NCI-H1048 (cell line): Measurements from ENCODE around the gene ZGRF1.
"Not testable (repeated sequence)": the region's sequence is repeated elsewhere in the genome, so short reads cannot be mapped to it uniquely, and the experiment has no call there.

ENCODE experiments used
- DNase-seq: peaks from one replicate; lab custom pipeline; 2025; lab: John Stamatoyannopoulos, UW

ZGRF1 gene

DNA sequence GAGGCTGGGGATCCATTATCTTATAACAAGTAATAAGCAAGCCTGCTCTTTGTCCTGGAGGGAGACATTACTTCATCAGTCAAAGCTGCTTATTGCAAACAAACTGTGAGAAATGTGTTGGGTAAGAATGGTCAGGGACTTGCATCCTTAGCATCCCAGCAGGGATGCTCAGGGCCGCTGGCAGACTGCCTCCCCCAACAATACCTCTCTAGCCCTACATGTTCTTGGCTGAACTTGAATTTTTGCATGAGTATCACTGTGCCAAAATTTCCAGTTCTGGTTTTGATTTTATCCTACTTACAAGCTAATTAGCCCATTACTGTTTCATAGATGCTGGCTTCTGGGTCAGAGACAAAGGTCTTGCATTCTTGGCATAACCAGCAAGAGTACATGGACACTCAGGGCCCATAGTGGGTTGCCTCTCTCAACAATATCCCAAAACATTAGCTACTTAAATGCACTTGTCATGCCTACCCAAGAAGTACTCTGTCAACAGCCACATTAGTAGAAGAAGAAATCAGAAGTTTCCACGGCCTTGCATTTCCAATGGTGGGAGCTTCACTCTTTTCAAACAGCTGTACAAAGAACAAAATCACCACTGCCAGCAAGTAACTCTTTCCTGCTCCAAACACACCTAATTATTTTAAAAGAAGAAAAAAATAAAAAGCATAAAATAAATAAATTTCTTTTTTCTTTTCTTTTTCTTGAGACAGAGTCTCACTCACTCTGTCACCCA lies 78.9 kb downstream of the ZGRF1 start:
- no peak for DNase-seq

DNA sequence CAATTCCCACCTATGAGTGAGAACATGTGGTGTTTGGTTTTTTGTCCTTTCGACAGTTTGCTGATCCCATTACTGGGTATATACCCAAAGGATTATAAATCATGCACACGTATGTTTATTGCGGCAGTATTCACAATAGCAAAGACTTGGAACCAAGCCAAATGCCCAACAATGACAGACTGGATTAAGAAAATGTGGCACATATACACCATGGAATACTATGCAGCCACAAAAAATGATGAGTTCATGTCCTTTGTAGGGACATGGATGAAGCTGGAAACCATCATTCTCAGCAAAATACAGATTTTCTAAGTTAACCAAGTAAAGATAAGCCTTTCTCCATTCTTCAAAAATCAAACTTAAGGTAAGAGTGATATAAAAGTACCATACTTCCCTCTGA lies 82.4 kb downstream of the ZGRF1 start:
- DNase-seq, result not testable (repeated sequence)

DNA sequence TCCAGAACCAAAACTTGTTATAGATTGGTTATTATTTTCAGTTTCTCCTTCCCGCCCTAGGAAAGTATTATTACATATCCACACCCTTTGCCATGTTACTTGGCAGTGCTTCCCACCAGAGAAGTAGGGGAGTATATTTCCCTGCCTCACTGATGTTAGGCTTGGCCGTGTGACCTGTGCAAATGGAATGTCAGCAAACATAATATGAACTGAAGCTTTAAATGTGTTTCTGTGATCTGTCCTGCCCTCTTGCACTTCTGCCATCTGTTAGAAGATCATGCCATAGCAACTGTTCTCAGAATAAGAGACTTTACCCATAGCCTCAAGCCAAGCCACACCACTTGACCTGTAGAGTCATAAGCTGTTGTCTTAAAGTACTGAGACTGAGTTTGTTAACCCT lies 84.0 kb downstream of the ZGRF1 start:
- DNase-seq, result no peak

DNA sequence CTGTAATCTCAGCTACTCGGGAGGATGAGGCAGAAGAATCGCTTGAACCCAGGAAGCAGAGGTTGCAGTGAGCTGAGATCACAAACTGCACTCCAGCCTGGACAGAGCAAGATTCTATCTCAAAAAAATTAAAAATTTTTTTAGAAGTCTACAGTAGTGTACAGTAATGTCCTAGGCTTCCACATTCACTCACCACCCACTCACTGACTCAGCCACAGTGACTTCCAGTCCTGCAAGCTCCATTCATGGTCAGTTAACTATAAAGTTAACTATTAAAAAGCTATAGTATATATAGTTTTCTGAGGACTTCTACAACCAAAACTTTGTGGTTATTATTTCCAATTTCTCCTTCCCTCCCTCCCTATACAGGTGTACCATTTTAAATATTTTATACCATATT lies 86.0 kb downstream of the ZGRF1 start:
- DNase-seq, result no peak

DNA sequence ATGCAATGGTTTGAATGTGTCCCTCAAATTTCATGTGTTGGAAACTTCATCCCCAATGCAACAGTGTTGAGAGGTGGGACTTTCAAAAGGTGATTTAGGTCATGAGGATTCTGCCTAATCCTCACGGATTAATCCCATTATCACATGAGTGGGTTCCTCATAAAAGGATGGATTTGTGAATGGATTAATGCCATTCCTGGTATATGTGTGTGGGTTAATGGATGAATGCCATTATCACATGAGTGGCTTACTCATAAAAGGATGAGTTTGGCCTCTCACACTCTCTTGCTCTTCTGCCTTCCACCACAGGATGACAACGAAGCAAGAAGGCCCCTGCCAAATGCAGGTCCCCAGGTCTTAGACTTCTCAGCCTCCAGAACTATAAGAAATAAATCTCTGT lies 90.2 kb downstream of the ZGRF1 start:
- DNase-seq, result no peak

DNA sequence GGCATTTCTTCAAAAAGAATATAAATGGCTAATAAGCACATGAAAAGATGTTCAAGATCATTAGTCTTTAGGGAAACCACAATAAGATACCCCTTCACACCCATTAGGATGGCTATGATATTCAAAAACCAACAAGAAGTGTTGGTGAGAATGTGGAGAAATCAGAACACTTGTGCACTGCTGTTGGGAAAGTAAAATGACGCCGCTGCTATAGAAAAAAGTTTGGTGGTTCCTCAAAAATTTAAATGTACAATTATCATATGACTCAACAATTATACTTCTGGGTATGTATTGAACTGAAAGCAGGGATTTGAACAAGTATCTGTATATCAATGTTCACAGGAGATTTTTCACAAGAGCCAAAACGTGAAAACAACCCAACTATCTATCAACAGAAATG lies 91.4 kb downstream of the ZGRF1 start:
- DNase-seq, result no peak

DNA sequence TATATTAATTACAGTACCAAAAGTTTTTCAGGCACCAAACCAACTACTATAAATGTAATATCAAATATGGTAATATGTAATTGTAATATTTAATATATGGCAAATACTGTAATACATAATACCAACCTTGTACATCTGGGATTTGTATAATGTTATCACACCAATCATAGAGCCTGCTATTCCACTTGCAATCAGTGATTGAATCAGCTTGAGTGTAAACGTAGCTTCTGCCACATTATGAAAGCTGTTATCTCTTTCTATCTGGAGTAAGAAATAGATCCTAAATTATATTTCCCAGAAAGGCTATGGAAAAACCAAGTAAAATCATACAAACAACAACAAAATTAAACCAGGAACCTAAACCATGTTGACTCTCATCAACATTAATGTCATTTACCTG lies 96.0 kb downstream of the ZGRF1 start:
- no peak for DNase-seq

DNA sequence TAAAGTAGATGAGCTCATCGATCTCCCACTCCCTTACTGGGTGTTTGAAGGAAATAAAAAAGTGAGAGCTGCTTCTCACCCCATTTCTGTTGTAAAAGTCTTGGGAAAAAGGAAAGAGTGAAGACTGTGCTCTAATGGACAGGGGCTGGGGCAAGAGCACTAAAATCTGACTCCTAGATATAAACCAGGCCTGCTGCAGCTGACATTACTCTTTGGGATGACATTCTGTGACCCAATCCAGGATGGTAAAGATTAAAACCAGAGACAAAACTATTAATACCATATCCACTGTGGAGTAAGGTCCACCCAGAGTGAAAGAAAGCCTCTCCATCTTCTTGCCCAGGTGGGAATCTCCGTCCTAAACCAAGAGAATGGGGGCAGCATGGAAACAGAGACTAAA lies 100.6 kb downstream of the ZGRF1 start:
- DNase-seq, result no peak

DNA sequence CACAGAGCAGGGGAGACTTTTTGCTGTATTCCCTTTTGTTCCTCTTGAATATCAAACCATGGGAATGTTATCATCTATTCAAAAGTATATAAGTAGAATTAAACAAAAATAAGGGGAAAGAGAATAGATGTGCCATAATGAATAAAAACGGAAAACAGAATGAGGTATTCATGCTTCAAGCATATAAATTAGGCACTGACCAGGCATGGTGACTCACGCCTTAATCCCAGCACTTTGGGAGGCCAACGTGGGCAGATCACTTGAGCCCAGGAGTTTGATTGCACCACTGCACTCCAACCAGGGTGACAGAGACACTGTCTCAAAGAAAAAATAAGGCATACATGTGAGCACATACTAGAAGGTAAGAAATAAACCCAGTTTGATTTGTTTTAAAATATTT lies 104.4 kb downstream of the ZGRF1 start:
- no peak for DNase-seq

DNA sequence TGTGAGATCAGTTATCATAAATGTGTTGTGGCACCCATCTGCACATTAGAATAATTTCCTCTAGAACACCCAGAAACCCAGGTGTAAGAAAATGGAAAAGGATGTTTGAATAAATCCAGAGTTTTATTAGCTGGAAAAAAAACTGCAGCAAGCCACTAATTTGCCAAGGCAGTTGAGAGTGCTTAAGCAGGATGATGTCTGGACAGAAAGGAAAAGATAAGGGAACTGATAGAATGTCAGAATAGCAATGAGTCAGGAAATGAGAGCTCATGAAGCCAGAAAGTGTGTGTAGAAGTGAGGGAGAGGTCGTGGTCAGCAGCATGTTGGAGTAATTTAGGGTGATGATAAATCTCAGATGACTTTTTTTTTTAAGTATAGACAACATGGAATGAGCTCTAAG lies 105.6 kb downstream of the ZGRF1 start:
- no peak for DNase-seq

DNA sequence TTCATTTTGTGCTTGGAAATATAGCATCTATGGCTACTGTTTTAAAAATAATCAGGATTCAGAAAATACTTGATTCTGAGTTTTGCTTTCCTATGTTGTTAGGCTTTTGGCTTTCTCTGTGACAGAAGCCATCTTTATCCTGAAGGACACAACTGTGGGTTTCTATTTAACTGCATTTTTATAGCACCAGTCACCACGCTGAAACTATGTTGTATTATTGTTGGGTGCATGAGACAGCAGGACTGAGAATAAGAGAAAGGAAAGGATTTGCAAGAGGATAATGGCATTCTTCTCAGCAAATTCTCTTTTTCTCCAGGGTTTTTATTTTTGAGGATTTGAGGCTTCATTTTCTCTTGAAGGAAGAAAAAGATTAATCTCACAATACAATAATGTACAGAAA lies 110.6 kb downstream of the ZGRF1 start:
- no peak for DNase-seq

DNA sequence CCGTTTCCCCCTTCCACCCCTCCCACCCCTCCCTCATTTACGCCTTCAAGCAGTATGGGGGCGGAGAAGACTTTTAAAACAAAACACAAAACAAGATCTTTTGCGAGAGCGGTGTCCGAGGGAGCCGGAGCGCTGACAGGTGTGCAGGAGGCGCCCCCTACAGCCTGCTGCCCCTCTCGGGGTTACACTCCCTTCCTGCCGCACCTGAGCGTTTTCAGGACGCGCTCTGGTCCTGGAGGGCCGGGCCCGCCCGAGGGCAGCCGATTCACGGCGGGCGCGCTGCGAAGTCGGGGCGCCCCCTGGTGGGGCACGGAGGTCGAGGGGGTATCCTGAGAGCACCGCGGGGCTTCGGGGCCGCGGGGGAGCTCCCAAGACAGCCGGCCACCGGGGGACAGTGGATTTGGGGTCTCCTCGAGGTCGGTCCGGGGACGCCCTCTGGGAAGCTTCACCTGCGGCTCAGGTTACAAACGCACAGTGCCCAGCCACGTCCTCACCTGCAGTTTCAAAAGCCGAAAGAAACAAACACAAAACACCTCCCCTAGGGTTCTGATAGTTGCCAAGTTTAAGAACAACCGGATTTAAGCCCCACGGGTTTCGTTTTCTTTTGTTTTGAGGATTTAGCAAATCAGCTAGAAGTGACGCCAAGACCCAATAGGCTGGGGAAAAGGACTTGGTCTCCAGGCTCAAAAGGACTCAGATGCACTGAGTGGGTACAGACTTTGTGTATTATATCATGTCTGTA lies 112.8 kb downstream of the ZGRF1 start:
- peak; percentile 62 for DNase-seq

DNA sequence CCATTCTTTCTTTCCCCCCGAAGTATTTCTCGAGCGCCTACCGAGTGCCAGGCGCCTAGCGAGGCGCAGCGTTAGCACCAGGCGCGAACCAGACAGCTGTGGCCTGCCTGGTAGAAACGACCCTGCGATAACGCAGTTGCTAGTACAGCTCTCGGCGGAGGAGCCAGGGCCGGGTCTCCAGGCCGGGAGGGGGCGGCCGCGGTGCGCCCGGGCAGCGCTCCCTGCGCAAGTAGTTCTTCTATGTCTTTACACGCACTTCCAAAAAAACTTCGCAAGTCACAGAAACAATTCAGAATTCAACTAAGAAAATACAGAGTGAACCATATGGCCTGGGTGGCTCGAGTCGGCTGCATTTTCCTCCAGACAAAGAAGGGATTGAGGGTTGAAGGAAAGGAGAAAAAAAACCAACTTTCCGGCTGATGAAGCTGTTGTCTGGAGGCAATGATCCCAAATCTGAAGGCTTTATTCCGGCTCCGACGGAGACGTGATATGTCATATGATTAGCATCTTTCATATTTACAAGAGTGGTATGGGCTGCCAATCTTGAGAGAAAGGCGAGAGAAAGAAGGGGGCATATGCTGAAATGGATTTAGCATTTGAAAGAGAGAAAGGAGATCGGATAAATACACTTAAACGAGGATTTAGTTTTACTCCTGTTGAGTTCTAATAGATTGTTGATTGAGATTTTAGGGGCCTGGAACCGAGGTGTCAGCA lies 113.5 kb downstream of the ZGRF1 start:
- no peak for DNase-seq

DNA sequence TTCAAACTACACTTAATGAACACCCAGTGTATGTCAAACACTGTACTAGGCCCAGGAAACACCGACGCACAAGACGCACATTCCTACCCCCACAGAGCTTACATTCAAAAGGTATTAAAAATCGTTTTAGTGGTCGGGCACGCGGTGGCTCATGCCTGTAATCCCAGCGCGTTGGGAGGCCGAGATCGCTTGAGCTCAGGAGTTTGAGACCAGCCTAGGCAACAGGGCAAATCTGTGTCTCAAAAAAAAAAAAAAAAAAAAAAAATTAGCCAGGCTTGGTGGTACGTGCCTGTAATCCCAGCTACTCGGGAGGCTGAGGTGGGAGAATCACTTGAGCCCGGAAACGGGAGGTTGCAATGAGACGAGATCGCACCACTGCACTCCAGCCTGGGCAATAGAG lies 114.3 kb downstream of the ZGRF1 start:
- not testable (repeated sequence) for DNase-seq

DNA sequence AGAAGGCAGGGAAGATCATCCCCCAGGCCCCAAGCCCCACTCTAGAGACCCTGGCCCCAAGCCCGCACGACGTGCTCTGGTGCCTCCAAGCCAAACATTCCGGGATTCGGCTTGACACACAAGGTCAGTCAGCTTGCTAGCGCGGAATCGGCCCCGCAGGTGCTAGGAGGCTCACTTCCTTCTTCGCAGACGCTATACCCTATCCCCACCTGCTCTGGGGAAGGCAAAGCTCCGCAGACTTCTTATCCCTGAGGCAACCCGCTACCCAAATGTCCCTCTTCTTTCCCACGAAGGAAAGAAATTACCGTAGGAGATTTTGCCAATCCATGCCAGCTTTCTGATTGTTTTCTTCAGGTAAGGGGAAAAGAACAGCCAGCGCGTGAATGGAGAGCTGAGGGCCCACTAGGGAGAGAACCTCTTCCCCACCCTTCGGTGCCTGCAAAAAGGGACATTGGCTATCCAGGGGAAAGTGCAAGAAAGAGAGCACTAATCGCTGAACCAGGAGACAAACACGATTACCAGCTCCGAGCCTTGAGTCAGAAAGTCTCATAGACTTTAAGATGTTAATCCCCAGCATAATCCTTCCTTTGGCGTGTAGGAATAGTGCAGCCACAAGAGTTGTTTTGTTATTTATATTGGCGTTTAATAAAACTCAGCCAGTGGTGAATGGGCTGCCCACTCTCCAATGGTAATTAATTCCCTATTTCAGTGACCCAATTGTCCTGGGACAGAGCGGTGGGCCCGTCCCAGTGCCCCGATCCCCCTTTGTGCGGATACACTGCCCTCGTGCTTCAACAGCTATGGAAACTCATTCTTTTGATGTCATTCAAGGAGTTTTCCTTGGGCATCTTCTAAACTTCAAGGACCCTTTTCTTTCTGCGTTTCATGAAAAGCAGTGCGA lies 115.3 kb downstream of the ZGRF1 start:
- DNase-seq, result no peak

DNA sequence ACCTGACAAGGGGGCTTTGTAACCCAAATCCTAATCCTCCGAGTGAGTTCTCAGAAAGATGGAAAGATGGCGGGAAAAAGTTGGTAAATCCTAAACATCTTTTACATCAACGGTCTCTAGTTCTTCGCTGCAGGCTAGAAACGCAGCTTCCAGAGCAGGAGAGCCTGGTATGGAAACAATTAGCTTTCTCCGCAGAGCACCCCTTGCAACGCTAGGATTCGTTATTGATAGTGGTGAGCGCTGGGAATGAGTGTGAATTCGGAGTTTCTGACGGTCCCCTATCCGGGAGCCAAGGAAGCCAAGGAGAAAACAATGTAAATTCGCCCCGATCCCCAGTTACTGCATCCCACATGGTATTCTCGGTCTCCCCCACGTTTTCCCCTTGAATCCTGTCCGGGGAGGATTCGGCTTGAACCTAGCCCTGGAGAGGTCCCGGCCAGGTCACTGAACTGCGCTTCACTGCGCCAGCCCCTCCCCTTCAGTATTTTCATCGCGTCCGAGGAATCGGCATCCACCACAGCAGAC lies 116.0 kb downstream of the ZGRF1 start:
- DNase-seq, result no peak

DNA sequence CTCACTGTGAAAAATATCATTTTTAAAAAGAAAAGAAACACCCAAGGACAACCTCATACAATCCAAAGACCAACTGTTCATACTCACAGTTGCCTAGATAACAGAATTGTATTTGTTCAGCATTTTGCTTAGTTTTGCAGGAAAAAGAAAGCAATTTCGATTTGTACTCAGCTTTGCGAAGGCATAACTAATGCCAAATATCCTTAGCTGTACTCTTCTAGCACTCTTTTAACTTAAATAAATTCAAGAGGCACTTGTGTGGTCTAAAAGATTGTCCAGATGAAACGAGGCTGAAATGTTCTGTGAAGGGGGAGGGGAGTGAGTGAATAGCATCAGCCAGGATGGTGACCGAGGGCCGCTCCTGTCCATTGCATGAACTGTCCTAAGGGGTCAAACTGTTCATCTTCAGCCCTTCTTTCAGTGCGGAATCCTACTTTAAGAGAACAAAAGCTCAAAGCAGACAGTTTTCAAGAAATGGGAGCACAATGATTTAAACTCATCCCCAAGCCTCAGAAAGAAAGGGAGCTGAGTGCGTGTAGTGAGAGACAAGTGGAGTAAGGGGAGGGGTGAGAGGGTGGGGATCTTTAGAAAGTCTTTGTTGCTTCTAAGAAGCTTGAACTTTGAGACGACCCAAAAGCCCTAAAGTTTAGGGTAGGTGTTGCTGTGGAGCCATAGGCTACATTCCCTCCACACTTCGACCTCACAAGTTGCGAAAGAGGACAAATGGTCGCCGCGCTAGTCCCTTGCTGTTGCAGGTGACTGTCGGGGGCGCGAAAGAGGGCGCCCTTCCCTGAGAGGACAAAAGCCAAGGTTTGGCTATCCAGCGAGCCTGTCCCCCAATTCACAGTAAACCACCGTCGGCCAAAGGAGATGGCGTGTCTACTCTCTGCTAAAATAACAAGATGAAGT lies 116.8 kb downstream of the ZGRF1 start:
- DNase-seq, result no peak

DNA sequence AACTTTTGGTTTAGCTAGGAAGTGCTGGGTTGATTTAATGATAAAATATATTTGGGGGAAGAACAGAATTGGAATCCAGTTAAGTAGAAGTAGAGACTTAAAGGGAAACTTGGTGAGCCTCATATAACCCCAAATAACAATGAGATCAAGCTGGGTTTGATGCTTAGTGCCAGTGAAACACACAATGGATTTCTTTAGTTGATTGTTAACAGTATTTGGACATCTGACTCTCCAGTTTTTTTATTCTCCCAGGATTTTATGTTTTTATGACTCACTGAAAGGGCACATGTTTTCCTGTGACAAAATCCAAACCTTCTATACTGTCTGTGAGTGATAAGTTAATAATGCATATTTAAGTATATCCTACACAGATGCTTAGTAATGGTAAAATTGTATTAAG lies 118.0 kb downstream of the ZGRF1 start:
- DNase-seq, result no peak

DNA sequence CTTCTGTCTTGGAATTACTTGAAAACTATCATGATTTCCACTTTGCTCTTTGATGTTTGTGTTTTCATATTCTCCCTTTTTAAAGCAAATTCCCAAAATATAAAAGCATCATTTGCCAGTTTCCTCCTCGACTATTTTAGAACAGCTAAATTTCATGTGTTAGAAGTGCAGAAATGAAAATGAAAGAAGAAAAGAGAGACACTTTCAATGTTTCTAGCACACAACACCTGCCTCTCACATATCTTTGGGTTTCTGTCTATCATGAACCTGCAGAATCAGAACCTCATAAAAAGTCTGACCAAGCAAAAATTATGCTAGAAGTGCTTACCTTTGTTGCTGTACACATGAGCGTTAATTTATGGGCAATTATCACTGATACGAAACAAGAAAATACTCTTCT lies 118.8 kb downstream of the ZGRF1 start:
- DNase-seq, result no peak

DNA sequence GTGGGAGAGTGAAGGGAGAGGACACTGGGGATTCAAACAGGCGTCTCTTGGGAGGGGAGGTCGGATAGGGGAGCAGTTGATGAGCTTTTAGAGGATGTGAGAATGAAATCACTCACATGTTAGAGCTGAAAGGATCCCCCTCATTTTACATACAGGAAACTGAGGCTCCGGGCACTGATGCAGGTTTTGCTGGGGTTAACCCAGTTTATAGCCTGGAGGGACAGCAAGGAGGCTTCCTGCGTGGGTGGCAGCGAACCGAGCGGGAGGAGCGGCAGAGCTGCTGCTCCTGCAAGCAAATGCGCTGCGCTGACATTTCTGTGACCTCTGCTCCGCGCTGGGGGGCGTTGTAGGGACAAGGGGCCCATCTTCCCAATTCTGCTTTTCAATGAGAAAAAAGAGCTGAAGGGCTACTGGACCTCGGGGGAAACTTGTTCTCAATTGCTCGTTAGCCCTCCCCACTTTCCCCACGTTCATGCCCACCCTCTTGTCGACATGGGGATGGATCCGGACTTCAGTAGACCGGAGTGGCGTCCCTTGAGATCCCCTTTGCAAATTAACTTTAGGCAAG lies 119.6 kb downstream of the ZGRF1 start:
- no peak for DNase-seq
